ENCODE measurements around the gene NME4.

- TF ChIP-seq, protein P1, sequence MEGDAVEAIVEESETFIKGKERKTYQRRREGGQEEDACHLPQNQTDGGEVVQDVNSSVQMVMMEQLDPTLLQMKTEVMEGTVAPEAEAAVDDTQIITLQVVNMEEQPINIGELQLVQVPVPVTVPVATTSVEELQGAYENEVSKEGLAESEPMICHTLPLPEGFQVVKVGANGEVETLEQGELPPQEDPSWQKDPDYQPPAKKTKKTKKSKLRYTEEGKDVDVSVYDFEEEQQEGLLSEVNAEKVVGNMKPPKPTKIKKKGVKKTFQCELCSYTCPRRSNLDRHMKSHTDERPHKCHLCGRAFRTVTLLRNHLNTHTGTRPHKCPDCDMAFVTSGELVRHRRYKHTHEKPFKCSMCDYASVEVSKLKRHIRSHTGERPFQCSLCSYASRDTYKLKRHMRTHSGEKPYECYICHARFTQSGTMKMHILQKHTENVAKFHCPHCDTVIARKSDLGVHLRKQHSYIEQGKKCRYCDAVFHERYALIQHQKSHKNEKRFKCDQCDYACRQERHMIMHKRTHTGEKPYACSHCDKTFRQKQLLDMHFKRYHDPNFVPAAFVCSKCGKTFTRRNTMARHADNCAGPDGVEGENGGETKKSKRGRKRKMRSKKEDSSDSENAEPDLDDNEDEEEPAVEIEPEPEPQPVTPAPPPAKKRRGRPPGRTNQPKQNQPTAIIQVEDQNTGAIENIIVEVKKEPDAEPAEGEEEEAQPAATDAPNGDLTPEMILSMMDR (IDR thresholded peaks at IDR 0.05; ENCODE audit: insufficient read depth, low read length): no peak
- TF ChIP-seq POLR2AphosphoS5 (IDR thresholded peaks at IDR 0.05; ENCODE audit: low read depth): no peak
Measured at GRCh38 chr16:386641-387156, 10.3 kb upstream of the NME4 start.

Data from HL-60 (cell line).